ENCODE measurements around the gene KCTD20. TPM values are rescaled to one million over a fixed set of nuclear protein-coding genes. Genes with fewer than 3 reads are reported as not detected.

Gene KCTD20
- total and polyA plus RNA-seq, 9 of the 15 experiments (the other 6 are each of a cell fraction or from before 2014, with no cell fraction given): 28.9 to 160 (median 70.6) TPM

DNA sequence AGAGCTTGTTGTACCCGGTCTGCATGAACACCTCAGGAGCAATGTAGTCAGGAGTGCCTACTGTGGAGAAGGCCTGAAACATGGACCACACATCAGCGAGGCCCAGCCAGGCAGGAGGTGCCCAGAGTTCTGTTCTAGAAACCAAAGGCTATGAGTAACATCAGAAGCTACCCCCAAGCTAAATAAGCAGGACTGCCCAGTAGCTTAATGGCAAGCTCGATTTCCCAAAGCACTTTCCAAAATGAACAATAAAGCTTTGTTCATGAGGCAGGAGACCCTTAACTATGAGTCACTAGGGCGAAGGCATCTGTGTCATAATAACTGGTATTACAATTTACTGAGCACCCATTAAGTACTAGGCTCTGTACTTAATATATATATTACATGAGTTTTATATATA is 57.1 kb downstream of the KCTD20 start (continued):
- TF ChIP-seq, protein P1, sequence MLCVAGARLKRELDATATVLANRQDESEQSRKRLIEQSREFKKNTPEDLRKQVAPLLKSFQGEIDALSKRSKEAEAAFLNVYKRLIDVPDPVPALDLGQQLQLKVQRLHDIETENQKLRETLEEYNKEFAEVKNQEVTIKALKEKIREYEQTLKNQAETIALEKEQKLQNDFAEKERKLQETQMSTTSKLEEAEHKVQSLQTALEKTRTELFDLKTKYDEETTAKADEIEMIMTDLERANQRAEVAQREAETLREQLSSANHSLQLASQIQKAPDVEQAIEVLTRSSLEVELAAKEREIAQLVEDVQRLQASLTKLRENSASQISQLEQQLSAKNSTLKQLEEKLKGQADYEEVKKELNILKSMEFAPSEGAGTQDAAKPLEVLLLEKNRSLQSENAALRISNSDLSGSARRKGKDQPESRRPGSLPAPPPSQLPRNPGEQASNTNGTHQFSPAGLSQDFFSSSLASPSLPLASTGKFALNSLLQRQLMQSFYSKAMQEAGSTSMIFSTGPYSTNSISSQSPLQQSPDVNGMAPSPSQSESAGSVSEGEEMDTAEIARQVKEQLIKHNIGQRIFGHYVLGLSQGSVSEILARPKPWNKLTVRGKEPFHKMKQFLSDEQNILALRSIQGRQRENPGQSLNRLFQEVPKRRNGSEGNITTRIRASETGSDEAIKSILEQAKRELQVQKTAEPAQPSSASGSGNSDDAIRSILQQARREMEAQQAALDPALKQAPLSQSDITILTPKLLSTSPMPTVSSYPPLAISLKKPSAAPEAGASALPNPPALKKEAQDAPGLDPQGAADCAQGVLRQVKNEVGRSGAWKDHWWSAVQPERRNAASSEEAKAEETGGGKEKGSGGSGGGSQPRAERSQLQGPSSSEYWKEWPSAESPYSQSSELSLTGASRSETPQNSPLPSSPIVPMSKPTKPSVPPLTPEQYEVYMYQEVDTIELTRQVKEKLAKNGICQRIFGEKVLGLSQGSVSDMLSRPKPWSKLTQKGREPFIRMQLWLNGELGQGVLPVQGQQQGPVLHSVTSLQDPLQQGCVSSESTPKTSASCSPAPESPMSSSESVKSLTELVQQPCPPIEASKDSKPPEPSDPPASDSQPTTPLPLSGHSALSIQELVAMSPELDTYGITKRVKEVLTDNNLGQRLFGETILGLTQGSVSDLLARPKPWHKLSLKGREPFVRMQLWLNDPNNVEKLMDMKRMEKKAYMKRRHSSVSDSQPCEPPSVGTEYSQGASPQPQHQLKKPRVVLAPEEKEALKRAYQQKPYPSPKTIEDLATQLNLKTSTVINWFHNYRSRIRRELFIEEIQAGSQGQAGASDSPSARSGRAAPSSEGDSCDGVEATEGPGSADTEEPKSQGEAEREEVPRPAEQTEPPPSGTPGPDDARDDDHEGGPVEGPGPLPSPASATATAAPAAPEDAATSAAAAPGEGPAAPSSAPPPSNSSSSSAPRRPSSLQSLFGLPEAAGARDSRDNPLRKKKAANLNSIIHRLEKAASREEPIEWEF (CRISPR knock-in tag; IDR thresholded peaks at IDR 0.05): no peak
- TF ChIP-seq LEF1 (IDR thresholded peaks at IDR 0.05): no peak
- no peak for TF ChIP-seq ZNF644 (tag; IDR thresholded peaks at IDR 0.05; ENCODE audit: low read depth)
- TF ChIP-seq, protein P2, sequence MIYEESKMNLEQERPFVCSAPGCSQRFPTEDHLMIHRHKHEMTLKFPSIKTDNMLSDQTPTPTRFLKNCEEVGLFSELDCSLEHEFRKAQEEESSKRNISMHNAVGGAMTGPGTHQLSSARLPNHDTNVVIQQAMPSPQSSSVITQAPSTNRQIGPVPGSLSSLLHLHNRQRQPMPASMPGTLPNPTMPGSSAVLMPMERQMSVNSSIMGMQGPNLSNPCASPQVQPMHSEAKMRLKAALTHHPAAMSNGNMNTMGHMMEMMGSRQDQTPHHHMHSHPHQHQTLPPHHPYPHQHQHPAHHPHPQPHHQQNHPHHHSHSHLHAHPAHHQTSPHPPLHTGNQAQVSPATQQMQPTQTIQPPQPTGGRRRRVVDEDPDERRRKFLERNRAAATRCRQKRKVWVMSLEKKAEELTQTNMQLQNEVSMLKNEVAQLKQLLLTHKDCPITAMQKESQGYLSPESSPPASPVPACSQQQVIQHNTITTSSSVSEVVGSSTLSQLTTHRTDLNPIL (CRISPR knock-in tag; IDR thresholded peaks at IDR 0.05): no peak
- no peak for TF ChIP-seq SMARCA4 (IDR thresholded peaks at IDR 0.05)
- no peak for TF ChIP-seq FOXK2 (conservative IDR thresholded peaks at IDR 0.05 in 1 of 2, IDR thresholded peaks at IDR 0.05 in 1 of 2; ENCODE audit: low read depth in 2 of 2)
- TF ChIP-seq, protein P3, sequence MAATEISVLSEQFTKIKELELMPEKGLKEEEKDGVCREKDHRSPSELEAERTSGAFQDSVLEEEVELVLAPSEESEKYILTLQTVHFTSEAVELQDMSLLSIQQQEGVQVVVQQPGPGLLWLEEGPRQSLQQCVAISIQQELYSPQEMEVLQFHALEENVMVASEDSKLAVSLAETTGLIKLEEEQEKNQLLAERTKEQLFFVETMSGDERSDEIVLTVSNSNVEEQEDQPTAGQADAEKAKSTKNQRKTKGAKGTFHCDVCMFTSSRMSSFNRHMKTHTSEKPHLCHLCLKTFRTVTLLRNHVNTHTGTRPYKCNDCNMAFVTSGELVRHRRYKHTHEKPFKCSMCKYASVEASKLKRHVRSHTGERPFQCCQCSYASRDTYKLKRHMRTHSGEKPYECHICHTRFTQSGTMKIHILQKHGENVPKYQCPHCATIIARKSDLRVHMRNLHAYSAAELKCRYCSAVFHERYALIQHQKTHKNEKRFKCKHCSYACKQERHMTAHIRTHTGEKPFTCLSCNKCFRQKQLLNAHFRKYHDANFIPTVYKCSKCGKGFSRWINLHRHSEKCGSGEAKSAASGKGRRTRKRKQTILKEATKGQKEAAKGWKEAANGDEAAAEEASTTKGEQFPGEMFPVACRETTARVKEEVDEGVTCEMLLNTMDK (IDR thresholded peaks at IDR 0.05; ENCODE audit: borderline replicate concordance, insufficient read depth, low read depth, low read length, poor library complexity, severe bottlenecking): no peak
- no peak for TF ChIP-seq XRCC3 (IDR thresholded peaks at IDR 0.05)
- no peak for TF ChIP-seq COPS2 (conservative IDR thresholded peaks at IDR 0.05)
